ENCODE data around the gene RASSF1. TPM values are rescaled to one million over a fixed set of nuclear protein-coding genes. Genes with fewer than 3 reads are reported as not detected.

Gene RASSF1
- polyA plus RNA-seq, 1 experiment: 80.2 TPM

GRCh38 chr3:50318615-50319014 is 22.0 kb downstream of the RASSF1 start:
- CTCF ChIA-PET: interaction anchor here (0.6 to 1.3 kb wide), 4 partner anchors 11 to 610 kb away, joined by 3 to 5 read pairs (median 3); partner anchors contain the start of gene IFRD2
- DNase-seq (ENCODE audit: low read depth): no peak
- POLR2A ChIA-PET: no interaction called here
- Histone ChIP-seq H3K4me3 (ENCODE audit: low read depth, low read length) (no peak overlapping the region), H3K27me3 (ENCODE audit: control insufficient read depth, insufficient read depth, low read length) (no peaks in the 10 kb centered on the region), H3K36me3 (ENCODE audit: control insufficient read depth, insufficient read depth, low read length) (peaks cover 20% of the 10 kb centered on the region)
- TF ChIP-seq CTCF (IDR thresholded peaks at IDR 0.05; ENCODE audit: insufficient read depth, low read depth, low read length): no peak

- no peaks in the 10 kb centered on the region for H3K27me3 ChIP-seq (ENCODE audit: control insufficient read depth, insufficient read depth, low read length)
- TF ChIP-seq CTCF (IDR thresholded peaks at IDR 0.05; ENCODE audit: insufficient read depth, low read depth, low read length): no peak
- ChIA-PET CTCF (interaction anchor here (1.2 to 1.9 kb wide), 3 partner anchors 11 to 91 kb away, joined by 3 read pairs; partner anchors contain the start of genes HYAL3 and NAA80), POLR2A (no interaction called here)
- H3K36me3 ChIP-seq (ENCODE audit: control insufficient read depth, insufficient read depth, low read length): peaks cover 20% of the 10 kb centered on the region
- H3K4me3 ChIP-seq (ENCODE audit: low read depth, low read length): no peak overlapping the region
- DNase-seq (ENCODE audit: low read depth): no peak
Measured at GRCh38 chr3:50318163-50318562, 22.5 kb downstream of the RASSF1 start.

- no peak for DNase-seq (ENCODE audit: low read depth)
- Histone ChIP-seq H3K27me3 (ENCODE audit: control insufficient read depth, insufficient read depth, low read length) (no peaks in the 10 kb centered on the region), H3K4me3 (ENCODE audit: low read depth, low read length) (no peak overlapping the region), H3K36me3 (ENCODE audit: control insufficient read depth, insufficient read depth, low read length) (peaks cover 20% of the 10 kb centered on the region)
- POLR2A ChIA-PET: no interaction called here
- no peak for TF ChIP-seq CTCF (IDR thresholded peaks at IDR 0.05; ENCODE audit: insufficient read depth, low read depth, low read length)
- CTCF ChIA-PET: interaction anchor here (1.9 kb wide), 1 partner anchor 18 kb away, joined by 3 read pairs; the partner anchor contains the start of genes HYAL3 and NAA80
Measured at GRCh38 chr3:50317300-50317699, 23.3 kb downstream of the RASSF1 start.

GRCh38 chr3:50316657-50317242 is 23.9 kb downstream of the RASSF1 start:
- ChIA-PET CTCF (interaction anchor here (1.9 to 3.0 kb wide), 2 partner anchors 7 to 18 kb away, joined by 3 to 15 read pairs; partner anchors contain the start of genes HYAL2, HYAL3 and NAA80), POLR2A (no interaction called here)
- no peak for TF ChIP-seq CTCF (IDR thresholded peaks at IDR 0.05; ENCODE audit: insufficient read depth, low read depth, low read length)
- Histone ChIP-seq H3K4me3 (ENCODE audit: low read depth, low read length) (no peak overlapping the region), H3K36me3 (ENCODE audit: control insufficient read depth, insufficient read depth, low read length) (peaks cover 20% of the 10 kb centered on the region), H3K27me3 (ENCODE audit: control insufficient read depth, insufficient read depth, low read length) (no peaks in the 10 kb centered on the region)
- no peak for DNase-seq (ENCODE audit: low read depth)

- H3K36me3 ChIP-seq (ENCODE audit: control insufficient read depth, insufficient read depth, low read length): peaks cover 20% of the 10 kb centered on the region
- TF ChIP-seq CTCF (IDR thresholded peaks at IDR 0.05; ENCODE audit: insufficient read depth, low read depth, low read length): no peak
- DNase-seq (ENCODE audit: low read depth): no peak
- ChIA-PET POLR2A (interaction anchor here (0.5 kb wide), 1 partner anchor 19 kb away, joined by 5 read pairs; no protein-coding TSS in a partner anchor), CTCF (interaction anchor here (0.6 to 3.0 kb wide), 3 partner anchors 9 to 270 kb away, joined by 3 to 15 read pairs (median 3); partner anchors contain the start of genes HYAL2, HYAL3 and NAA80)
- H3K4me3 ChIP-seq (ENCODE audit: low read depth, low read length): no peak overlapping the region
- H3K27me3 ChIP-seq (ENCODE audit: control insufficient read depth, insufficient read depth, low read length): no peaks in the 10 kb centered on the region
Measured at GRCh38 chr3:50314816-50315215, 25.8 kb downstream of the RASSF1 start.

Data from BJ (cell line).